CD4-positive, CD25-positive, alpha-beta regulatory T cell (primary cell): ENCODE results near the gene DUSP18. TPM values are rescaled to one million over a fixed set of nuclear protein-coding genes. Genes with fewer than 3 reads are reported as not detected.
A peak's percentile ranks its signal among the peaks of the same experiment; 100 is the strongest.
"Not testable (repeated sequence)": the region's sequence is repeated elsewhere in the genome, so short reads cannot be mapped to it uniquely, and the experiment has no call there.

Source experiments
- ATAC-seq, 2 donors: fragments of 150-1000 bp; cut with Tn5 transposase; one replicate each; pipeline ENCODE4 v1.10.0; 2021; ENCODE audit warnings: low read depth in 2 of 2, moderate number of reproducible peaks in 2 of 2, moderate library complexity in 1 of 2
- DNase-seq, 3 donors: peaks; one replicate each; pipeline versions ENCODE4 v3.0.0 to v3.0.0-alpha.2; 2012 to 2022; ENCODE audit warnings: mixed read lengths in 1 of 3
- H3K27ac ChIP-seq: one replicate; pipeline ENCODE4 v1.7.0; 2013; ENCODE audit warnings: mild to moderate bottlenecking, low read length; ENCODE audit not compliant: insufficient read depth, poor library complexity, severe bottlenecking
- H3K27me3 ChIP-seq: one replicate; pipeline ENCODE4 v1.7.0; 2013; ENCODE audit warnings: low read length; ENCODE audit not compliant: control insufficient read depth, insufficient read depth
- H3K36me3 ChIP-seq: one replicate; pipeline ENCODE4 v1.7.0; 2013; ENCODE audit warnings: mild to moderate bottlenecking, low read length, moderate library complexity; ENCODE audit not compliant: control insufficient read depth, insufficient read depth
- H3K4me1 ChIP-seq: 2 replicates; pipeline ENCODE4 v1.7.0; 2013; ENCODE audit warnings: mild to moderate bottlenecking, low read length; ENCODE audit not compliant: insufficient read depth, control insufficient read depth, poor library complexity, severe bottlenecking
- H3K4me3 ChIP-seq: one replicate; pipeline ENCODE4 v1.7.0; 2013; ENCODE audit warnings: low read depth, mild to moderate bottlenecking, low read length, moderate library complexity
- H3K9me3 ChIP-seq, 2 experiments: 1 replicate in 1 of 2; 2 replicates in 1 of 2; pipeline ENCODE4 v1.7.0; 2013; ENCODE audit warnings: low read length in 2 of 2, mild to moderate bottlenecking in 1 of 2, moderate library complexity in 1 of 2; ENCODE audit not compliant: control insufficient read depth in 2 of 2
- H3K27ac Mint-ChIP-seq, 3 donors: one replicate each; pipeline ENCODE4 v1.8.0; 2020 to 2022; ENCODE audit warnings: mild to moderate bottlenecking in 3 of 3, mixed read lengths in 3 of 3, moderate library complexity in 2 of 3
- H3K27me3 Mint-ChIP-seq: one replicate; pipeline ENCODE4 v1.8.0; 2022; ENCODE audit warnings: mild to moderate bottlenecking, mixed read lengths
- H3K36me3 Mint-ChIP-seq: one replicate; pipeline ENCODE4 v1.8.0; 2020; ENCODE audit warnings: mixed read lengths
- H3K4me1 Mint-ChIP-seq, 4 donors: one replicate each; pipeline ENCODE4 v1.8.0; 2020 to 2022; ENCODE audit warnings: mixed read lengths in 4 of 4, mild to moderate bottlenecking in 1 of 4
- H3K4me3 Mint-ChIP-seq, 4 donors: one replicate each; pipeline ENCODE4 v1.8.0; 2020 to 2022; ENCODE audit warnings: mild to moderate bottlenecking in 4 of 4, mixed read lengths in 4 of 4, moderate library complexity in 3 of 4
- H3K9me3 Mint-ChIP-seq, 7 donors: one replicate each; pipeline ENCODE4 v1.8.0; 2020 to 2022; ENCODE audit warnings: mixed read lengths in 7 of 7, mild to moderate bottlenecking in 3 of 7, moderate library complexity in 2 of 7
- polyA plus RNA-seq, 4 donors: library from polyadenylated mRNA; unstranded; fragments of 300-500 nt; fragmentation: Illumina TruSeq; gene quantifications; one replicate each; pipeline ENCODE4 v1.2.3, GENCODE V29; 2021
- total RNA-seq: library from RNA; stranded (reverse); gene quantifications from one replicate; pipeline ENCODE4 v1.2.3, GENCODE V29; 2022

DUSP18 gene
- total and polyA plus RNA-seq, 5 donors from 2014 or later: 11.4 to 20.2 (median 14.0) TPM

DNA sequence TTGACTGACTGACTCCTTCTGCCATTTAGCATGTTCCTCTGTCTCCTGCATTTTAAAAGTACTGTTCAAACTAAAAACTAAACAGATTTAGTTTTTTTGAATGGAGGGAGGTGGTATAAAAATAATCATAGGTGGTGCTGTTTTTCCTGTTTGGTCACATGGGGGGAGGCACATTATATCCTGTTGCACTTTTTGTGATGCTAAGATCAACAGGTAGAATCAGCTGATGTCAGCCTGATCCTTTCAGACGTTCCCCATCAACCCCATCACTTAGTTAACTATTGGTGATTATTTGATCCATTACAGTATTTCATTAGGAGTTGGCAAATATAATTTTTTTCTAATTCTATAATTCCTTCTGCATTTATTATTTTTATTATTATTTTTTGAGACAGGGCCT, 21.9 kb upstream of the DUSP18 start:
- Histone ChIP-seq H3K36me3 (no peaks in the 10 kb centered on the region), H3K27ac (no peak overlapping the region), H3K27me3 (peaks cover 3% of the 10 kb centered on the region), H3K4me1 (peaks cover 6% of the 10 kb centered on the region), H3K9me3 (no peaks in the 10 kb centered on the region), H3K4me3 (no peak overlapping the region)
- H3K4me1 Mint-ChIP-seq: peaks cover 0 to 15% (median 8%) of the 10 kb centered on the region in 4 donors
- H3K27me3 Mint-ChIP-seq: peaks cover 5% of the 10 kb centered on the region
- H3K36me3 Mint-ChIP-seq: no peaks in the 10 kb centered on the region
- DNase-seq (no peak), ATAC-seq (no peak)
- H3K4me3 Mint-ChIP-seq: no peak overlapping the region
- no peaks in the 10 kb centered on the region for H3K9me3 Mint-ChIP-seq
- H3K27ac Mint-ChIP-seq: no peak overlapping the region

DNA sequence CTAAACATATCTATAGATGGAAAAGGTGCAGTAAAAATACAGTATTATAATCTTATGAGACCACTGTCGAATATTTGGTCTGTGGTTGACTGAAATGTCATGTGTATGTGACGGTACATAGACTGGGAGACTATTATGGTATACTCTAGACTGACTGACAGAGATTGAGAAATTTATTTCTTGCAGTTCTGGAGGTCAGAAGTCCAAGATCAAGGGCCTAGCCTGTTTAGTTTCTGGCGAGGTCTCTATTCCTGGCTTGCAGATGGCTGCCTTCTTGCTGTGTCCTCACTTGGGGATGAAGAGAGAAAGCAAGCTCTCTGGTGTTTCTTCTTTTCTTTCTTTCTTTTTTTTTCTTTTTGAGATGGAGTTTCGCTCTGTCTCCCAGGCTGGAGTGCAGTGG, 19.7 kb upstream of the DUSP18 start:
- peaks cover 0 to 6% (median 2%) of the 10 kb centered on the region in 4 donors for H3K4me1 Mint-ChIP-seq
- peaks cover 3% of the 10 kb centered on the region for H3K4me1 ChIP-seq
- H3K36me3 Mint-ChIP-seq: no peaks in the 10 kb centered on the region
- no peak overlapping the region for H3K4me3 Mint-ChIP-seq
- no peak overlapping the region for H3K27ac Mint-ChIP-seq
- H3K27me3 ChIP-seq: no peaks in the 10 kb centered on the region
- H3K4me3 ChIP-seq: no peak overlapping the region
- DNase-seq (no peak), ATAC-seq (no peak)
- no peaks in the 10 kb centered on the region for H3K9me3 Mint-ChIP-seq
- no peak overlapping the region for H3K27ac ChIP-seq
- no peaks in the 10 kb centered on the region for H3K27me3 Mint-ChIP-seq
- no peaks in the 10 kb centered on the region for H3K9me3 ChIP-seq
- no peaks in the 10 kb centered on the region for H3K36me3 ChIP-seq

DNA sequence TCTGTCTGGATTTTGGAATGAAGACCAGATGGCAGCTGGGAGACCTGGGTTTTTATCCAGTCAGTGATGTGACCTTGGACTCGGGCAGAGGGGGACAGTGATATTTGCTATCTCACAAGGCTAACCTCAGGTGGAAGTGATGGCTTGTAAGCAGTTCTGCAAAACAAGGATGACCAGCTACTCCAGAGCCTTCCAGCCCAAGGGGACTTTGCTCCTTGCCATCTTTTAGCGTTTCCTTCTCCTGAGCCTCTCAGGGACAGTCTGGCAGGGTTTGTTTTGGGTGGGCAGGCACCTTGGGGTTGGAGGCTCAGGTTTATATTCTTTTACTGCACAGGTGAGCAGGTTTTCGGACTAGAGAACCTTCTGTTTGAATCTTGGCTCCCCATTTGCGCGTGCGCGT, 17.5 kb upstream of the DUSP18 start:
- no peaks in the 10 kb centered on the region for H3K27me3 ChIP-seq
- H3K36me3 Mint-ChIP-seq: no peaks in the 10 kb centered on the region
- H3K27me3 Mint-ChIP-seq: no peaks in the 10 kb centered on the region
- peaks cover 3% of the 10 kb centered on the region for H3K4me1 ChIP-seq
- no peak overlapping the region for H3K4me3 Mint-ChIP-seq
- H3K27ac Mint-ChIP-seq: no peak overlapping the region
- no peak overlapping the region for H3K4me3 ChIP-seq
- H3K27ac ChIP-seq: no peak overlapping the region
- no peaks in the 10 kb centered on the region for H3K9me3 ChIP-seq
- ATAC-seq (no peak), DNase-seq (no peak)
- H3K4me1 Mint-ChIP-seq: peaks cover 0 to 6% (median 2%) of the 10 kb centered on the region in 4 donors
- no peaks in the 10 kb centered on the region for H3K9me3 Mint-ChIP-seq
- no peaks in the 10 kb centered on the region for H3K36me3 ChIP-seq

DNA sequence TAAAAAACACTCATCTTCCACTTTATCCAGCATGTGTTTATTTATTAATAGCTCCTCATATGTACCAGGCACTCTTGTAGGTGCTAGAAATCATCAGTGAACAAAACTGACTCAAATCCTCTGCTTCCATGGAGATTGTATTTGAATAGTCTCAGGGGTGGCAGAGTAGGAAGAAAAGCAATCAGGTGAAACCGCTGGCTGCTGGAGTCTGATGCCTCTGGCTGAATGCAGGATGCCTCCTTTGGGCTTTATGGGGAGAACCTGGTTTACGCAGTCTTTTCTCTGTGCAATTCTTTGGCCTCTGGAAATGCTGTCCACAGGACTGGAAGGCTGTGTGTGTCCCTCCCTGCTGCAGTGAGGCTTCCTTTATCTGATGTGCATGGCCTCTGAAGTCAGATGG, 14.2 kb upstream of the DUSP18 start:
- no peak overlapping the region for H3K4me3 Mint-ChIP-seq
- H3K27me3 Mint-ChIP-seq: peaks cover 5% of the 10 kb centered on the region
- H3K9me3 Mint-ChIP-seq: no peaks in the 10 kb centered on the region
- no peaks in the 10 kb centered on the region for H3K4me1 Mint-ChIP-seq
- no peak overlapping the region for H3K4me3 ChIP-seq
- no peak overlapping the region for H3K27ac ChIP-seq
- H3K9me3 ChIP-seq: no peaks in the 10 kb centered on the region
- no peaks in the 10 kb centered on the region for H3K4me1 ChIP-seq
- DNase-seq: no peak
- no peaks in the 10 kb centered on the region for H3K27me3 ChIP-seq
- no peaks in the 10 kb centered on the region for H3K36me3 Mint-ChIP-seq
- no peak for ATAC-seq
- no peaks in the 10 kb centered on the region for H3K36me3 ChIP-seq
- no peak overlapping the region for H3K27ac Mint-ChIP-seq

DNA sequence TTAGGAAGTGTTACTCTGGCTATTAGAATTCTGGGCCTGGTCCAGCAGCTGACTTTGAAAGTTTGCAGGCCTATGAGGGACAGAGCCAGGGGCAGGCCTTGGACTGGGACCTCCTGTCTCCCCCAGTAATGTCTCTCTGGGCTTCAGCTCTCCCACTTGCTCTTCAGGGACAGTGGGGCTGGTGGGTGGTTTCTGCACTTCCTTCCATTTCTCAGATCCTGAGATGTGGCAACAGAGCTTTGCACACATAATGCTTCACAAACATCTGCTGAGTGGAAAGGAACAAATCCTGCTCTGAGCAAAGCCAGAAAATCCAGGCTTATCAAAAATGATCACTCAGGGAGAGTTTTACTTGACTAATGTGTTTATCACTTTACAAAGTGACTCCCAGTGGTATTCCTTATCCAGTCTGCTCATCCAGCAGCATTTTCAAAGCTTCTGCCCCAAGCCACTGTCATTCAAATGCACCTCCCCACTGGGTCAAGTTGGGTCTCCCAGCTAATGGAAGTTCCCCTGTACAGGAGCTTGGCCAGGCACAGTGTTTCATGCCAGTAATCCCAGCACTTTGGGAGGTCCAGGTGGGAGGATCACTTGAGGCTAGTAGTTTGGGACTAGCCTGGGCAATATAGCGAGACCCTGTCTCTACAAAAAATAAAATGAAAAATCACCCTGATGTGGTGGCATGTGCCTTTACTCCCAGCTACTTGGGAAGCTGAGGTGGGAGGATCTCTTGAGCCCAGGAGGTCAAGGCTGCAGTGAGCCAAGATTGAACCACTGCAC, 13.5 kb upstream of the DUSP18 start:
- Mint-ChIP-seq H3K36me3 (no peaks in the 10 kb centered on the region), H3K9me3 (no peaks in the 10 kb centered on the region), H3K27ac (no peak overlapping the region)

DNA sequence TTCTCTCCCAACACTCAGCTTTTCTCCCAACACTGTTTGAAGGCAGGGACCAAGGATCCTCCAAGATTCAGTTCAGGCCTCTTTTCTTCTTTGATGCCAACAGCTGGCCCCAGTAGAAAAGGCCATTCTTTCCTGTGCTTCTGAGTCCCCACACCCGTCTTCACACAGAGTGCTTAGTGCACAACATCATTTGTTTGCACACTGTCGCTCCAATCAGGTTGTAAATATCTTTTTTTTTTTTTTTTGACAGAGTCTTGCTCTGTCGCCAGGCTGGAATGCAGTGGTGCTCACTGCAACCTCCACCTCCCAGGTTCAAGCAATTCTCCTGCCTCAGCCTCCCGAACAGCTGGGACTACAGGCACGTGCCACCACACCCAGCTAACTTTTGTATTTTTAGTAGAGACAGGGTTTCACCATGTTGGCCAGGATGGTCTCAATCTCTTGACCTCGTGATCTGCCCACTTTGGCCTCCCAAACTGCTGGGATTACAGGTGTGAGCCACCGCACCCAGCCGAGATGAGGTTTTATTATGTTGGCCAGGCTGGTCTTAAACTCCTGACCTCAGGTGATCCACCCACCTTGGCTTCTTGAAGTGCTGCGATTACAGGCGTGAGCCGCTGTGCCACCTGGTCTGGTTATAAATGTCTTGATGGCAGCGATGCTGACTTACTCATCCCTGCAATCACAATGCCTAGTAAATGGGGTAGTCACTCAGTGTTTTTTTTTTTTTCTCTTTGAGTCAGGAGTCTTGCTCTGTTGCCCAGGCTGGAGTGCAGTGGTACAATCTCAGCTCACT, 12.4 kb upstream of the DUSP18 start:
- not testable (repeated sequence) for H3K36me3 Mint-ChIP-seq, DNase-seq, H3K27ac Mint-ChIP-seq, H3K4me1 ChIP-seq, H3K9me3 Mint-ChIP-seq, H3K27ac ChIP-seq, H3K36me3 ChIP-seq, H3K27me3 ChIP-seq, ATAC-seq, H3K9me3 ChIP-seq, H3K4me3 Mint-ChIP-seq, H3K4me3 ChIP-seq, H3K27me3 Mint-ChIP-seq, H3K4me1 Mint-ChIP-seq

More for the DNA sequence above, 13.5 kb upstream of the DUSP18 start:
- Histone ChIP-seq H3K4me1 (no peaks in the 10 kb centered on the region), H3K27ac (no peak overlapping the region), H3K27me3 (no peaks in the 10 kb centered on the region), H3K36me3 (no peaks in the 10 kb centered on the region), H3K4me3 (no peak overlapping the region), H3K9me3 (no peaks in the 10 kb centered on the region)
- DNase-seq: no peak
- no peaks in the 10 kb centered on the region for H3K4me1 Mint-ChIP-seq
- no peak for ATAC-seq
- peaks cover 5% of the 10 kb centered on the region for H3K27me3 Mint-ChIP-seq
- no peak overlapping the region for H3K4me3 Mint-ChIP-seq

DNA sequence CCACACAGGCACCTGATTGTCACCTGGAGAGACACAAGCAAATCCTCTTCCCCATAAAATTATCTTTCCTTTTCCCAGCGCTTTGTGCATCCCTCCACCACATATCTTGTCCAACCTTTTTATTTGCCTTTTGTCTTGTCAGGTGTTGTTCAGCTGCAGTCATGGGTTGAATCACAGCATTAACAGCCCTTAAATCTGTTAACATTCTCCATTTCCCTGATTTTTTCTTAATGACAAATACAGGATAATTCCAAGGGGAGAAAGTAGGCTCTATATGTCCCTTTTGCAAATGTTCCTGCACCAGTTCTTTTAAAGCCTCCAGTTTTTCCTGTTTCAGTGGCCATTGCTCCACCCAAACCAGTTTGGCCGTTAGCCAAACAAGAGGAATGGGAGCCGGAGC, 8.9 kb upstream of the DUSP18 start:
- not testable (repeated sequence) for H3K36me3 ChIP-seq, H3K27me3 Mint-ChIP-seq, H3K27ac Mint-ChIP-seq, DNase-seq, H3K4me3 ChIP-seq, H3K4me1 Mint-ChIP-seq, H3K36me3 Mint-ChIP-seq, H3K4me3 Mint-ChIP-seq, ATAC-seq, H3K9me3 ChIP-seq, H3K4me1 ChIP-seq, H3K9me3 Mint-ChIP-seq, H3K27me3 ChIP-seq, H3K27ac ChIP-seq

DNA sequence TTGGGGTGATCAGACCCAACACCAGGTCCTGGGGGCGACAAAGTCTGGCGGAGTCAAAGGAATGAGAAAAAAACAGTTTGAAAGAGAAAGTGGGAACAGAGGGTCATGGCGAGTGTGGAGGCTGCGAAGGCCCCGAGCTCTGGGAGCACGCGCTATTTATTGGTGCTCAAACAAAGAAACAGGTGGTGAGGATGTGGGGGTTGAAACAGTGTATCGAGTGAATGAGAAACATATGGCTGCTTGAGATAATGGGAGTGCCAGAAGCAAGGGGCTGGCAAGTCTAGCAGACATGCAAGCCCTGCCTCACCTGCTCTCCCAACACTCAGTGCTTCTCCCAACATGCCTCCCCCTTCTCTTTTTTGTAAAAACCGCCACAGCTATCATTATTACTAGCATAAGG, 7.8 kb upstream of the DUSP18 start:
- H3K4me3 ChIP-seq: no peak overlapping the region
- H3K4me1 ChIP-seq: no peaks in the 10 kb centered on the region
- H3K36me3 ChIP-seq: no peaks in the 10 kb centered on the region
- Mint-ChIP-seq H3K4me3 (peak overlapping the region in 1 of 4 donors; percentile 54), H3K4me1 (no peaks in the 10 kb centered on the region), H3K27me3 (peaks cover 5% of the 10 kb centered on the region), H3K36me3 (no peaks in the 10 kb centered on the region), H3K9me3 (no peaks in the 10 kb centered on the region), H3K27ac (no peak overlapping the region)
- no peaks in the 10 kb centered on the region for H3K9me3 ChIP-seq
- no peaks in the 10 kb centered on the region for H3K27me3 ChIP-seq
- no peak overlapping the region for H3K27ac ChIP-seq
- ATAC-seq: no peak
- no peak for DNase-seq
